CD4-positive, alpha-beta T cell treated with Interleukin-4 for 4 hours (primary cell): ENCODE measurements around the gene C6orf132.

Source experiments
- DNase-seq: peaks from one replicate; pipeline ENCODE4 v3.0.0-alpha.2; 2020

Gene C6orf132

GRCh38 chr6:42071881-42072583, 70.4 kb downstream of the C6orf132 start:
- DNase-seq: no peak

- DNase-seq: no peak
These were observed 73.4 kb downstream of the C6orf132 start for GRCh38 chr6:42068872-42069522.

- no peak for DNase-seq
These were observed 74.2 kb downstream of the C6orf132 start for GRCh38 chr6:42068173-42068572.

GRCh38 chr6:42066156-42066675, 76.2 kb downstream of the C6orf132 start:
- DNase-seq: no peak

- no peak for DNase-seq
These were observed 82.7 kb downstream of the C6orf132 start for GRCh38 chr6:42059743-42060142.

- no peak for DNase-seq
These were observed 88.8 kb downstream of the C6orf132 start for GRCh38 chr6:42053601-42054000.

- DNase-seq: no peak
These were observed 91.2 kb downstream of the C6orf132 start for GRCh38 chr6:42051268-42051653.
